ENCODE results near the gene A2M. TPM values are rescaled to one million over a fixed set of nuclear protein-coding genes. Genes with fewer than 3 reads are reported as not detected.

The A2M gene
- total and polyA plus RNA-seq, 9 donors = 50.5 to 926 (median 222) TPM

DNA sequence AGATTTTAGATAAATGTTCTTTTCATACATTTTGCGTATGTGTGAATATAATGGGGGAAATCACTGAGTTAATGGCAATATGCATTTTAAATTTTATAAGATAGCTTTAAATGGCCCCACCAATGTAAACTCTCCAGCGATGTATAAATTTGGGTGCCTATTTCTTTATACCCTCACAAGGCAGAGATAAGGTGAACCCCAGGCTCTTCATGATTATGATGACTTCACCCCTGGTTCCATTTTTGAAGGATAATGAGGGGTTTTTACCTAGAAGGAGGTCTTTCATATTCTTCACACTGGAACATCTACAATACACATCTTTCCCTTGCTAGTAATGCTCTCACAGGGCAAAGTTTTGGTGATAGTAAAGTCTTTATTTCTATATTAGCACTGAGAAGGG lies 91.2 kb downstream of the A2M start:
- Histone ChIP-seq H3K9me3 (no peaks in the 10 kb centered on the region), H3K36me3 (no peaks in the 10 kb centered on the region), H3K4me3 (no peak overlapping the region), H3K27me3 (no peaks in the 10 kb centered on the region), H3K4me1 (ENCODE audit: insufficient read depth) (no peaks in the 10 kb centered on the region), H3K27ac (no peak overlapping the region)
- intact Hi-C loops (cut with DNase I) = no loop called here
- WGBS, 3 donors = 95 to 96% (median 96%) methylated on average over 2 of the region's 2 CpGs
- TF ChIP-seq POLR2A (IDR thresholded peaks at IDR 0.05) (no peak), EP300 (IDR thresholded peaks at IDR 0.05) (no peak)
- TF ChIP-seq, protein P1, sequence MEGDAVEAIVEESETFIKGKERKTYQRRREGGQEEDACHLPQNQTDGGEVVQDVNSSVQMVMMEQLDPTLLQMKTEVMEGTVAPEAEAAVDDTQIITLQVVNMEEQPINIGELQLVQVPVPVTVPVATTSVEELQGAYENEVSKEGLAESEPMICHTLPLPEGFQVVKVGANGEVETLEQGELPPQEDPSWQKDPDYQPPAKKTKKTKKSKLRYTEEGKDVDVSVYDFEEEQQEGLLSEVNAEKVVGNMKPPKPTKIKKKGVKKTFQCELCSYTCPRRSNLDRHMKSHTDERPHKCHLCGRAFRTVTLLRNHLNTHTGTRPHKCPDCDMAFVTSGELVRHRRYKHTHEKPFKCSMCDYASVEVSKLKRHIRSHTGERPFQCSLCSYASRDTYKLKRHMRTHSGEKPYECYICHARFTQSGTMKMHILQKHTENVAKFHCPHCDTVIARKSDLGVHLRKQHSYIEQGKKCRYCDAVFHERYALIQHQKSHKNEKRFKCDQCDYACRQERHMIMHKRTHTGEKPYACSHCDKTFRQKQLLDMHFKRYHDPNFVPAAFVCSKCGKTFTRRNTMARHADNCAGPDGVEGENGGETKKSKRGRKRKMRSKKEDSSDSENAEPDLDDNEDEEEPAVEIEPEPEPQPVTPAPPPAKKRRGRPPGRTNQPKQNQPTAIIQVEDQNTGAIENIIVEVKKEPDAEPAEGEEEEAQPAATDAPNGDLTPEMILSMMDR (IDR thresholded peaks at IDR 0.05) = no peak
- DNase-seq = no peak

DNA sequence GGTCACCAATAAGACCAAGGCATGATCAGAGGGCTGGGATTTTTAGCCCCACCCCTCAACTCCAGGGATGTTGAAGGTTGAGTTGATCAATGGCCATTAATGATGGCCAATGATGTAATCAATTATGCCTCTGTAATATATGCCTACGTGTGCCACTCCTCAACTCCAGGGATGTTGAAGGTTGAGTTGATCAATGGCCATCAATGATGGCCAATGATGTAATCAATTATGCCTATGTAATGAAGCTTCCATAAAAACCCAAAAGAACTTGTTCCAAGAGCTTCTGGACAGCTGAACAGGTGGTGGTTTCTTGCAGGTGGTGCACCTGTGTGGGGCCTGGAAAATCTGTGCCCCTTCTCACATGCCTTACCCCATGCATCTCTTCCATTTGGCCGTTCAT lies 93.1 kb downstream of the A2M start:
- DNase-seq = no peak
- TF ChIP-seq EP300 (IDR thresholded peaks at IDR 0.05) = no peak
- TF ChIP-seq, protein P1 (IDR thresholded peaks at IDR 0.05) = no peak
- no peak for TF ChIP-seq POLR2A (IDR thresholded peaks at IDR 0.05)
- Histone ChIP-seq H3K4me3 (no peak overlapping the region), H3K4me1 (ENCODE audit: insufficient read depth) (no peaks in the 10 kb centered on the region), H3K9me3 (no peaks in the 10 kb centered on the region), H3K36me3 (no peaks in the 10 kb centered on the region), H3K27me3 (no peaks in the 10 kb centered on the region), H3K27ac (no peak overlapping the region)
- 81 to 93% (median 82%) methylated on average over 2 of the region's 2 CpGs for WGBS, 3 donors
- intact Hi-C loops (cut with DNase I) = no loop called here

Other genes with a start within 250 kb of the A2M start
- gene PHC1, start 201.4 kb downstream of the A2M start, total RNA-seq = 10 to 100 TPM; 48.3 to 66.6 (median 58.9) TPM
- gene PHC1, start 201.4 kb downstream of the A2M start, polyA plus RNA-seq = 10 to 100 TPM; 35.0 to 36.2 TPM
- 100 to 1,000 TPM in 4 of 7 donors, 10 to 100 TPM in 3; 58.2 to 133 (median 101) TPM for gene M6PR, start 166.3 kb downstream of the A2M start, total RNA-seq
- 100 to 1,000 TPM in 1 of 2 donors, 10 to 100 TPM in 1; 44.9 to 150 TPM for gene M6PR, start 166.3 kb downstream of the A2M start, polyA plus RNA-seq
- 1 to 10 TPM in 3 of 7 donors, under 1 TPM in 4; 0.42 to 1.4 (median 0.93) TPM for gene KLRG1, start 126.4 kb downstream of the A2M start, total RNA-seq
- 1 to 10 TPM; 1.1 to 4.3 TPM for gene KLRG1, start 126.4 kb downstream of the A2M start, polyA plus RNA-seq
- gene PZP, start 92.5 kb upstream of the A2M start, total RNA-seq = 1 to 10 TPM in 1 of 7 donors, under 1 TPM in 5, not detected in 1; 0.11 to 1.1 (median 0.21) TPM
- under 1 TPM; 0.17 to 0.34 TPM for gene PZP, start 92.5 kb upstream of the A2M start, polyA plus RNA-seq

Measured in ovary (tissue), 9 donors.